Stimulated activated CD4-positive, alpha-beta T cell treated with anti-CD3 and anti-CD28 coated beads, Interleukin-1b, Interleukin-23, amount 100 ng/mL, for 4 hours (primary cell): Measurements from ENCODE around the gene NR4A2.
A peak's percentile ranks its signal among the peaks of the same experiment; 100 is the strongest.

Source experiments
- DNase-seq, 2 donors: peaks; one replicate each; pipeline ENCODE4 v3.0.0-alpha.2; 2020; ENCODE audit warnings: low read depth in 2 of 2

The NR4A2 gene

GRCh38 chr2:156332534-156333273, at the start of gene NR4A2:
NR4A2 (minus strand) TSS chr2:156332721; CDS start chr2:156330186, 2,535 bp downstream.
- peak; percentile 75 to 84 for DNase-seq

DNA sequence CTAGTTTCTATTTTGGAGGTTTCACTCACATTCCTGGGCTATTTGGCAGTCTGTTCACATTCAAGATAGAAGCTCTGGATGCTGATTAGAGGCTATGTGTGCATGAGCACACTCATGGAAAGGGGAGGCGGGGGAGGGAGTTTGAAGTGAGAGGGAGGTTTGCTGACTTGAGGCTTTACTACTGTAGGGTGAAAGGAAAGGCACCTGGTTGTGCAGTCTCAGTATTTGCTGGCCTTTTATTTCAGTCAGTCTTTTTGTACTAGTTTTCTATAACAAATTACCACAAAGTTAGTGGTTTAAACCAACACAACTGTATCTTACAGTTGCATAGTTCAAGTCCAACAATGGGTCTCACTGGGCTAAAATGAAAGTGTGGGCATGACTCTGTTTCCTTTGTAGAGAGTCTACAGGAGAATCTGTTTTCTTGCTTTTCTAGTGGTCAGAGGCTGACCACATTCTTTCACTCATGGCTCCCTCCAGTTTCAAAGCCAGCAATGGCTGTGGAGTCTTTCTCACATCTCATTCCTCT, 47.7 kb upstream of the NR4A2 start:
- DNase-seq = no peak

DNA sequence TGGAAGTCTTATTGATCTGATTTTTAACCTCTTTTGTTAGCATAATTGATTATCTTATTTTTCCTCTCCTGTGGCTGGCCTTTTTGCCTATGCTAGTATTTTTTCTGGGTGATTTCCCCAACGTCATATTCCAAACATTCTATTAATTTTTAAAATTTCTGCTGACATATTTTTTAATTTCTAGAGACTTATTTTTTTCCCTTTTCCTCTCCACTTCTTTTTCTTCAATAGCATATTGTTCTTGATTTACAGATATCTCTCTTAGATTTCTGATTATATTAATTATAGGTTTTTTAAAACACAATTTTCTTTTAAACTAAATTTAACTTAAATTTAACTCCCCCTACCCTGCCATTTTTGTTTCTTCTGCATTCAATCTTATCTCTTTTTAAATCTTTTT, 47.2 kb upstream of the NR4A2 start:
- DNase-seq = no peak

GRCh38 chr2:156379071-156379470, 46.5 kb upstream of the NR4A2 start:
- DNase-seq = no peak

DNA sequence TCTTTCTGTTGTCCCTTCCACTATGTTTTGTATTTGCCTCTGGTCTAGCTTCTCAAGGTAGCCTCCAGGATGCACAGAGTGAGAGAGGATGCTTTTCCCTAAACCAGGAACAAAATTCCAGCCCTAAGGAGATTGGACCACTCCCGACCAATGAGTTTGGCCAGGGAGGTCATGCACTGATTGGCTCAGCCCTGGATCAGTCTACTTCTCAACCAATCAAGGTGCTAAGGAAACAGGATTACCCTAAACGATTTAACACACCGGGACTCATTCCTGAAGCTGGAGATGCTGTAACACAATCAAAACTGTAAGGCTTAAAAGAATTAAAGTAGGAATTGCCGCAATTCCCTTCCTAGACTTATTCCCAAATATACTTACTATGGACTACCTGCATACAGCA, 34.2 kb upstream of the NR4A2 start:
- no peak for DNase-seq

DNA sequence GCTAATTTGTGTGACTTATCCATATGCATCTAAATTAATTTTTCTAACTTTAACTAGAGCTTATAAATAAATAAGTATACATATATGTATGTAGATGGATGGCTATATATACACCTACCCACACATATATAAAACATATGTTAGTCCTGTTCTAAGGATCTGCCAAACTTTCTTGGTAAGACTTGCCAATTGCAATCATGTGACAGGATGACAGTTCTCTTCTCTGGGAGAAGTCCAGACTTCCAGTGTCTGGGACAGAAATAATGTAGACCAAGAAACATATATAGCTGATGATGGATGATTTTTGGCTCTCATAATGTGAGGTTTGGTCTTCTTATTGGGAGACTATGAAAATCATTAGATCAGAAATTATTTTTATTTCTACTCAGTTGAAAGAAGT, 30.6 kb upstream of the NR4A2 start:
- DNase-seq = no peak

- no peak for DNase-seq
These were observed 23.7 kb upstream of the NR4A2 start for GRCh38 chr2:156356014-156356754.

- no peak for DNase-seq
These were observed 20.4 kb upstream of the NR4A2 start for GRCh38 chr2:156352911-156353310.

GRCh38 chr2:156350374-156351142, 18.0 kb upstream of the NR4A2 start:
- no peak for DNase-seq

- DNase-seq = no peak
These were observed 17.1 kb upstream of the NR4A2 start for GRCh38 chr2:156349605-156350004.

DNA sequence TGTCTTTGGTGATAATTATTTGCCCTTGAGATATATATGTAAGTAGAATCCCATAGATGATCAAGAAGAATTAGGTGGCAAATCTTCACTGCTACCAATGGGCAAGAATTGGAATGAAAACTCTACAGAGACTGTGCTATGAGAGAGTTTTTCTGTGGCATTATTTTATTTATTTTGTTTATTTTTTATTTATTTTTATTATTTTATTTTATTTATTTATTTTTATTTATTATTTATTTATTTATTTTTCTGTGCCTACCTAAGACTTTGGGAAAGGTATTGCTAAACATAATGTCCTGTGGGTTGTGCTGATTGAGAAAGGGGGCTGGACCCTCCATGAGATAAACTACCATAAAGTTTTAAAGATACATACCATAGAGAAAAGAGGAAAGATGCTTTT, 16.6 kb upstream of the NR4A2 start:
- no peak for DNase-seq

DNA sequence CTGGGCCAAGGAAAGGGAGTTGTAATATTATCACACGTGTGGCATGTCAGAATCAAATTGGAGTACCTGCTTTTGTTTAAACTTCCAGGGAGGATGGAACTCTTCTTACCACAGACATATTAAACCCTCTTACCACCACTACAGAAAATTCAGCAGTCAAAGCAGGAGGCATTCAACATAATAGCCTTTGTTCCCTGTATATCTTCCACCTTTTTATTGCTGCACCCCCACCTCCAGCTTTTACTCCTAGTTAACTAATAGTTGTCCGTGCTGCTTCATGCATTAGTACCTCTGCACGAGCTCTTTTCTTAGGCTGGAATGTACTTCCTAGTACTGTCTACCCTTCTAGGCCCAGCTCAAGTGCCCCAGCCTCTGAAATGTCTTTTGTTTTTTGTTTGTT, 14.9 kb upstream of the NR4A2 start:
- no peak for DNase-seq

DNA sequence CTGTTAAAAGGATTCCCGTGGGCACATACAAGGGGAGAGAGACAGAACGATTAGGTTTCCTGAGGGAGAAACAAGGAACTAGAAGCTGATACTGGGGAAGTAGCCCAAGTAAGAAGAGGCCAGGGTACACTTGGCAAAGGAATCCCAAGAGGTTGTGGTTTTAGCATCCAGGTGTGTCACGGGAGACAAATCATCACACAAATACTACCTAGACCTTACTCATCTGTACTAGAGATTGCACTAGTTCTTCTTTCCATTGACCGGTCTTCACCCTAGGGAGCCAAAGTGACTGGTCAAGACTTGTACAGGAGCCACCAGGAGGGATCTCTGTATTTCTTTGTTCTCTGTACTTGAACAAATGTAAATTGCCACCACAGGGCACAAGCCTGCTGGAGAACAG, 14.2 kb upstream of the NR4A2 start:
- DNase-seq = no peak

GRCh38 chr2:156345582-156345981, 13.1 kb upstream of the NR4A2 start:
- no peak for DNase-seq

GRCh38 chr2:156343940-156344301, 11.4 kb upstream of the NR4A2 start:
- no peak for DNase-seq

DNA sequence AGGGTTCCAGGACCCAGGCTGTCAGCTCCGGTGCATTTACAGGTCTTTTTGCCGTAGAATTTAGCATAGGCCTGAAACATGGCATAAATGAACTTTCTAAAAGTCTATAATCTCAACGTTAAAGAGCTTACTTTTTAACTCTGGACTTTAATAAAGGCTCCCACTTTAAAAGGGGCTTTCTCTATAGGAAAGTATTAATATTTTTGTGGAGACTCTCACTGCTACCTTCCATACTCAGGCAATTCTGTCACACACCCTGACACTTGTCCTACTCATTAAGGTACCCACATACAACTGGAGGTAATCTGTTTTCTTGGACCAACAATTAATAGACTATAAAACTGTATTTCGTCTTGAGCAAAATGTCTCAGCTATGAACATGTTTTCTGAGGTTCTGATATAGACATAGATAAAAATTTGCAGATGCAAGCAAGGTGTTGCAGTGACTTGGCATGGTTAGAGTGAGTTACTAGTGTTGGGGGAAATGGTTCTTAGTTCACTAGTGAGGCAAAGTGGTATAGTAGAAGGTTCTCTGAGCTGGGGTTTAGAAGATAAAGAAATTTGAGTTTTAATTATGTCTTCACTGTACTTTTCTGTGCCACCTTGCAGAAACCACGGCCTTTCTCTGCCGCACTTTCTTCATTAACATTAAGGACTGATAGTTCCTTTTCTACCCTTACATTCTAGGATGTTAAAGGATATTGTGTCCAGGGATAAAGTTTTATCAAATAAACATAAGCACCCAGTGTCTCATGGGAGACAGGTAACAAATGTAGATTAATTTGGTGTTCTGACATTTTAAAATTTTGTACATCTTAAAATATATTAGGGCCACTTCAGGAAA, 10.8 kb upstream of the NR4A2 start:
- no peak for DNase-seq

DNA sequence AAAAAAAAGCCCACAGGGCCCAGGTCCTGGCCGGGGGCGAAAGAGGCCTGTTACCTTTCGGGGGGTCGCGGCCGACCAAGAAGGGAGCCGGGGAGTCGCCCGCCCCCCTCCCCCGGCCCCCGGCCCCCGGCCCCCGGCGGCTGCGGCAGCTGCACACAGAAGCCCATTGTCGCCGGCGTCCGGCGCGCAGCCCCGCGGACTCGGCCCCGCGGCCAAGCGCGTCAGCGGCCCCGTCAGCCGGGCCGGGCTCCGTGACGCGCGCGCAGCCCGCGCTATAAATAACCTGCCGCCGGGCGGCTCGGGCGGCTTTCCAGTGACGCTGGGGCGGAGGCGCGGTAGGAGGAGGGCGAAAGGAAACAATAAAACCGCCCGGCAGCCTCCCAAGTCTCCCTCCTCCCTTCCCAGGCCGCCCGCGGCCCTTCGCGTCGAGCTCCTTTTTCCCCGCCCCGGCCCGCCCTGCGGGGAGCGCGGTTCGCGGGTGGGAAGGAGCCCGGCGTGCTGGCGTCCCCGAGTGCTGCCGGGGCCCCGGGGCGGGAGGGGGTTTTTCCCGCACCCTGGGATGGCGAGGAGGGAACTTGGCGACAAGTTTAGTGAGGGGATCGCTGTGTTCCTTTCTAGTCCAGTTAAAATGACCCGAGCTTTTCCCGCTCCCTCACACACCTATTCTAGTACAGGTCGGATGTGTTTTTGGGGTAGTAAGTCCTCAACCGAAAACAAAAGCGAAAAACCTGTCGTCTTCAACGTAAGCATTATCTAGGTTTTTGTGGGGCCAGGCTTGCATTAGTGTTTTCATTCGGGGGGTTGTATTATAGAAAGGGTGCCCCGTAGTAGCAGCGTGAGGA, 10.0 kb upstream of the NR4A2 start:
- peak; percentile 77 to 78 for DNase-seq

DNA sequence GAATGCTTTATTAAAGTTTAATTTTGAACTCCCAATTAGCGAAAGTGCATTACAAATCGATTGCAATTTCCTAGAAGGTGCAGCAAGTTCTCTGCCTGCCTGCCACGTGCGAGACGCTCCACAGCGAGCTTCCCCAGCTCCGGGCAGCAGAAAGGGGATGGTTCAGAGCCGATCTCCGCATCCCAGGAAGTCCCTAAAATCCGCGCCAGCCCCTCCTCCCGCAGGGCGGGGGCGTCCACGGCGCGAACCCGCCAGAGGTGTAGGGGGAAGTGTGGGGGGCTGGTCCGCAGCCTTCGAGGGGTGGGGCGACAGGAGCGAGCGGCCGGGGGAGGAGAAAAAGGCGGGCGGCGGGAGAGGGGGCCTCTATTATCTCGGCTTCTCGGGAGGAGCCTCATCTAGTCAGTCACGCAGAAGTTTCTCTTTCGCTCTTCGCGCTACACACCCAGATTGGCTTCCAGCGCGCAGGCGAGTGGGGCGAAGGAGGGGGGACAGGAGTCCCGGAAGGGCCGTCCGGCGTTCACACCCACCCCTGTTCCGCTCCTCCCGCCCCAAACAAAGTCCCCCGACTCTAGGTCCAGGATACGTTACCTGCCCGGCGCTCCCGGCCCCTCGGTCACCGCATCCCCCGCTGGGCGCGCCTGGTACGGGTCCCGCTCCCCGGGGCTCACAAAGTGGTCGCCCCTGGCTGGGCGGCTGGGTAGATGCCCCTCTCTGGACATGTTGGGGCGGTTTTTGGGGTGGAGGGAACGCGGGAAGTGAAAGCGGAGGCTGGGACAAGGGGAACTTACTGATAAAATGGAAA, 9.1 kb upstream of the NR4A2 start:
- DNase-seq = peak; percentile 84 to 85

DNA sequence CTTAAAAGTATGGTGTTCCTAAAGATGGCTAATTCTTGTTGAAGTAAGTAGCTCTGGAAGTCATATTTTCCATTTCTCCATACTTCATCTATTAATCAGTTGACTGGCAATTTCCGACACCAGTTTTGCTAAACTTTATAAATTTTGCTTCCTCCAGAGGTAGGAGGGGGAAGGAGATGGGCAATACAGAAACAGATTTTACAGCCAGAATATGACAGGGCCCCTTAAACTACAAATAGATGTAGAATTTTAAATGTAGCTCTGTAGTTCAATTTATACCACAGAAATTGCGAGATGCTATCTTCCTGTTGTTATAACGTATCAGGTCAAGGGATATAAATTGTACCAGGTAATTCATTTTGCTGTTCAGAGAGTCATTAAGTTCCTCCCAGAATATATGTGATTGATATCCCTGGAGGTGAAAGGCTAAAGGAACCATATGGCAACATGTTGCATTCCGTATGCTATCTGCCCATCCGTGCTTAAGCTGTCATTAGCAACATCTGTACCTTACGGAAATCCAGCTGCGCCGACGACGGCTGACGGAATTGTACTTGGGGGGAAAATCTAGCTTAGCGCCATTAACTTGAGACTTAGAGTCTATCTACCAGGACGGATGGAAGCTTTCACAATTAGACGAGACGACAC, 8.4 kb upstream of the NR4A2 start:
- DNase-seq = no peak
